Fibroblast of mammary gland (primary cell): ENCODE results near the gene GSTK1.

Experiments
- DNase-seq: peaks from one replicate; pipeline ENCODE4 v3.0.0-alpha.2; 2010; ENCODE audit warnings: low read depth
- H3K4me3 ChIP-seq: 2 replicates; pipeline ENCODE4 v1.5.1; 2011; ENCODE audit warnings: low read depth, mild to moderate bottlenecking, low read length, moderate library complexity; ENCODE audit not compliant: control insufficient read depth
- TF ChIP-seq, protein P1 (sequence below): conservative IDR thresholded peaks from 2 replicates; pipeline ENCODE4 v1.5.1; 2011; ENCODE audit warnings: low read depth, low read length, inconsistent platforms; ENCODE audit not compliant: control insufficient read depth, insufficient read depth

GSTK1 gene

DNA sequence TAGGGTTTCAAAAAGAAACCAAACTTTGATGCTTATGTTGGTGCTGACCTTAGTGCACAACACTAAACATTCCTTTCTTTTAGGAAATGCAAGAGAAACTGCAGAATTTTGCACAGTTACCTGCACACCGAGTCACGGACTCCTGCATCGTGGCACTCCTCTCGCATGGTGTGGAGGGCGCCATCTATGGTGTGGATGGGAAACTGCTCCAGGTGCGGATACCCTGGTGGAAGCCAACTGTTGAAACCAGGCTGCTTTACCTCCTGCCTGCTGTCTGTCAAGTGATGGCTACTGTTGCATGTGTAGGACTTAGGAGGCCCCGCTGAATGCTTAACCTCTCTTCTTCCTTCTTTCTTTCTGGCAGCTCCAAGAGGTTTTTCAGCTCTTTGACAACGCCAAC lies 36.6 kb downstream of the GSTK1 start:
- TF ChIP-seq, protein P1, sequence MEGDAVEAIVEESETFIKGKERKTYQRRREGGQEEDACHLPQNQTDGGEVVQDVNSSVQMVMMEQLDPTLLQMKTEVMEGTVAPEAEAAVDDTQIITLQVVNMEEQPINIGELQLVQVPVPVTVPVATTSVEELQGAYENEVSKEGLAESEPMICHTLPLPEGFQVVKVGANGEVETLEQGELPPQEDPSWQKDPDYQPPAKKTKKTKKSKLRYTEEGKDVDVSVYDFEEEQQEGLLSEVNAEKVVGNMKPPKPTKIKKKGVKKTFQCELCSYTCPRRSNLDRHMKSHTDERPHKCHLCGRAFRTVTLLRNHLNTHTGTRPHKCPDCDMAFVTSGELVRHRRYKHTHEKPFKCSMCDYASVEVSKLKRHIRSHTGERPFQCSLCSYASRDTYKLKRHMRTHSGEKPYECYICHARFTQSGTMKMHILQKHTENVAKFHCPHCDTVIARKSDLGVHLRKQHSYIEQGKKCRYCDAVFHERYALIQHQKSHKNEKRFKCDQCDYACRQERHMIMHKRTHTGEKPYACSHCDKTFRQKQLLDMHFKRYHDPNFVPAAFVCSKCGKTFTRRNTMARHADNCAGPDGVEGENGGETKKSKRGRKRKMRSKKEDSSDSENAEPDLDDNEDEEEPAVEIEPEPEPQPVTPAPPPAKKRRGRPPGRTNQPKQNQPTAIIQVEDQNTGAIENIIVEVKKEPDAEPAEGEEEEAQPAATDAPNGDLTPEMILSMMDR = peak; percentile 55
- no peak overlapping the region for H3K4me3 ChIP-seq
- DNase-seq = peak; percentile 12

GRCh38 chr7:143300959-143301935 lies 38.0 kb downstream of the GSTK1 start:
- DNase-seq = no peak
- TF ChIP-seq, protein P1 = no peak
- no peak overlapping the region for H3K4me3 ChIP-seq

DNA sequence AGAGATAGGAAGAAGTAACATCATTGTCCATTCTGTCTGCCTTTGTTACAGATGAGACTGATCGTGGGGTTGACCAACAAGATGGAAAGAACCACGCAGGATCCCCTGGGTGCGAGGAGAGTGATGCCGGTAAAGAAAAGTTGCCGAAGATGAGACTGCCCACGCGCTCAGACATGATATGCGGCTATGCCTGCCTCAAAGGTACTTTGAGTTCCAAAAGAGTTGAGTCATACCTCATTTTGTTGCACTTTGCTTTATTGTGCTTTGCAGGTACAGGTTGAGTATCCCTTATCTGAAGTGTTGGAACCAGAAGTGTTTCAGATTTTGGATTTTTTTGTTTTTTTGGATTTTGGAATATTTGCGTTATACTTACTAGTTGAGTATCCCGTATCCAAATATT lies 40.5 kb downstream of the GSTK1 start:
- no peak overlapping the region for H3K4me3 ChIP-seq
- TF ChIP-seq, protein P1 = no peak
- no peak for DNase-seq

- no peak overlapping the region for H3K4me3 ChIP-seq
- TF ChIP-seq, protein P1 = no peak
- DNase-seq = no peak
Measured at GRCh38 chr7:143304938-143305337, 41.7 kb downstream of the GSTK1 start.

DNA sequence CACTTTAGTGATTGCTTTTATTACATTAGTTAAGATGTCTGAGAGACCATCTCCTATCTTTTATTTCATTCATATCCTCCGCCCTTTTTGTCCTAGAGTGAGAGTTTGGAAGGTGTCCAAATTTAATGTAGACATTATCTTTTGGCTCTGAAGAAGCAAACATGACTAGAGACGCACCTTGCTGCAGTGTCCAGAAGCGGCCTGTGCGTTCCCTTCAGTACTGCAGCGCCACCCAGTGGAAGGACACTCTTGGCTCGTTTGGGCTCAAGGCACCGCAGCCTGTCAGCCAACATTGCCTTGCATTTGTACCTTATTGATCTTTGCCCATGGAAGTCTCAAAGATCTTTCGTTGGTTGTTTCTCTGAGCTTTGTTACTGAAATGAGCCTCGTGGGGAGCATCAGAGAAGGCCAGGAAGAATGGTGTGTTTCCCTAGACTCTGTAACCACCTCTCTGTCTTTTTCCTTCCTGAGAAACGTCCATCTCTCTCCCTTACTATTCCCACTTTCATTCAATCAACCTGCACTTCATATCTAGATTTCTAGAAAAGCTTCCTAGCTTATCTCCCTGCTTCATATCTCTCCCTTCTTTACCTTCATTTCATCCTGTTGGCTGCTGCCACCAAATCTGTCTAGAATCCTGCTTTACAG lies 42.3 kb downstream of the GSTK1 start:
- DNase-seq = peak; percentile 57
- no peak overlapping the region for H3K4me3 ChIP-seq
- TF ChIP-seq, protein P1 = peak; percentile 75

- no peak for DNase-seq
- TF ChIP-seq, protein P1 = no peak
- no peak overlapping the region for H3K4me3 ChIP-seq
Measured at GRCh38 chr7:143308632-143309031, 45.4 kb downstream of the GSTK1 start.
